Measurements from ENCODE around the gene BCO2. TPM values are rescaled to one million over a fixed set of nuclear protein-coding genes. Genes with fewer than 3 reads are reported as not detected.

BCO2 gene
- total RNA-seq, 1 experiment from 2014 or later: 0.31 TPM

DNA sequence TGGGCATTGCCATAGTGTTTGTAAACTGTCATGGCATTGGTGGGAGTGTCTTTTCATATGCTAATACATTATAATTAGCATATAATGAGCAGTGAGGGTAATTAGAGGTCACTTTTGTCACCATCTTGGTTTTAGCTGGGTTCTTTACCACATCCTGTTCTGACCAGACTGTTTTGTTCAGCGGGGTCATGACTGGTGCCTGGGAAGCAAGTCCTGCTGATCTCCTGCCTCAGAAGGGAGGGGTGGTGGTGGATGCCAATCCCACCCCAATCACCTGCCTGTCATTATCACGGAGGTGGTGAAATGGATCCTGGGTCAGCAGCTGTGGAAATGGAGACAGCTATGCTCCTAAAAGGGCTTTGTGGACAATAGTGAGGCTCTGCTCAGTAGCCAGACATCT, 42.6 kb upstream of the BCO2 start:
- no CpG with 5 or more reads among the region's 2 CpGs for WGBS (ENCODE audit: extremely low coverage, insufficient read length, low lambda C conversion rate)
- Histone ChIP-seq H2BK12ac (ENCODE audit: insufficient read length, low read depth, low read length) (no peak overlapping the region), H2BK120ac (ENCODE audit: low read depth, low read length, poor library complexity, severe bottlenecking) (no peak overlapping the region), H2AFZ (ENCODE audit: low read length) (no peak overlapping the region), H3K4ac (ENCODE audit: low read depth, low read length) (no peak overlapping the region), H4K20me1 (ENCODE audit: control insufficient read depth, insufficient read depth, insufficient read length) (no peaks in the 10 kb centered on the region), H3K27ac (ENCODE audit: insufficient read length, low read depth, low read length) (no peak overlapping the region), H3T11ph (ENCODE audit: low read length) (no peak overlapping the region), H3K79me2 (ENCODE audit: insufficient read depth, low read length) (no peaks in the 10 kb centered on the region), H3K18ac (ENCODE audit: insufficient read length, low read depth, low read length) (no peak overlapping the region), H2BK15ac (ENCODE audit: low read depth, low read length) (no peak overlapping the region), H4K91ac (ENCODE audit: insufficient read length, low read depth, low read length) (no peak overlapping the region), H3K23ac (ENCODE audit: insufficient read length, low read depth, low read length) (no peak overlapping the region), H2BK20ac (ENCODE audit: low read depth, low read length, poor library complexity, severe bottlenecking) (no peak overlapping the region), H3K14ac (ENCODE audit: insufficient read depth, low read length) (no peak overlapping the region), H3K79me1 (ENCODE audit: insufficient read depth, low read depth, low read length, poor library complexity, severe bottlenecking) (no peaks in the 10 kb centered on the region), H3K9me3 (ENCODE audit: control insufficient read depth, low read depth, low read length) (no peaks in the 10 kb centered on the region), H4K8ac (replicated peaks; ENCODE audit: insufficient read length, low read depth, low read length) (no peak overlapping the region), H3K9ac (ENCODE audit: extremely low read depth, insufficient read length, low read length) (no peak overlapping the region), H3K27me3 (ENCODE audit: insufficient read depth, low read length) (no peaks in the 10 kb centered on the region), H3K4me2 (ENCODE audit: insufficient read depth, insufficient read length, low read length) (no peak overlapping the region), H3K4me1 (ENCODE audit: insufficient read depth, low read length) (no peaks in the 10 kb centered on the region), H3K56ac (ENCODE audit: insufficient read length, low read depth, low read length) (no peak overlapping the region), H2AK5ac (ENCODE audit: insufficient read length, low read length) (no peak overlapping the region), H2BK5ac (ENCODE audit: insufficient read length, low read length) (no peak overlapping the region), H3K23me2 (ENCODE audit: insufficient read length, low read depth, low read length, poor library complexity, severe bottlenecking) (no peaks in the 10 kb centered on the region), H4K5ac (ENCODE audit: insufficient read length, low read depth, low read length) (no peak overlapping the region)
- Mint-ChIP-seq H3K36me3 (ENCODE audit: insufficient read depth in 1 of 3, low read depth in 3 of 3) (no peaks in the 10 kb centered on the region), H3K4me3 (no peak overlapping the region), H3K9me3 (no peaks in the 10 kb centered on the region), H3K27ac (no peak overlapping the region), H3K4me1 (no peaks in the 10 kb centered on the region; a peak in 1 of 4 replicates), H3K27me3 (ENCODE audit: low read depth) (no peaks in the 10 kb centered on the region; the same call in 1 of the 2 replicates)
- DNase-seq: no peak
- TF ChIP-seq, protein P1, sequence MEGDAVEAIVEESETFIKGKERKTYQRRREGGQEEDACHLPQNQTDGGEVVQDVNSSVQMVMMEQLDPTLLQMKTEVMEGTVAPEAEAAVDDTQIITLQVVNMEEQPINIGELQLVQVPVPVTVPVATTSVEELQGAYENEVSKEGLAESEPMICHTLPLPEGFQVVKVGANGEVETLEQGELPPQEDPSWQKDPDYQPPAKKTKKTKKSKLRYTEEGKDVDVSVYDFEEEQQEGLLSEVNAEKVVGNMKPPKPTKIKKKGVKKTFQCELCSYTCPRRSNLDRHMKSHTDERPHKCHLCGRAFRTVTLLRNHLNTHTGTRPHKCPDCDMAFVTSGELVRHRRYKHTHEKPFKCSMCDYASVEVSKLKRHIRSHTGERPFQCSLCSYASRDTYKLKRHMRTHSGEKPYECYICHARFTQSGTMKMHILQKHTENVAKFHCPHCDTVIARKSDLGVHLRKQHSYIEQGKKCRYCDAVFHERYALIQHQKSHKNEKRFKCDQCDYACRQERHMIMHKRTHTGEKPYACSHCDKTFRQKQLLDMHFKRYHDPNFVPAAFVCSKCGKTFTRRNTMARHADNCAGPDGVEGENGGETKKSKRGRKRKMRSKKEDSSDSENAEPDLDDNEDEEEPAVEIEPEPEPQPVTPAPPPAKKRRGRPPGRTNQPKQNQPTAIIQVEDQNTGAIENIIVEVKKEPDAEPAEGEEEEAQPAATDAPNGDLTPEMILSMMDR (conservative IDR thresholded peaks at IDR 0.05): no peak
